ENCODE measurements around the gene NAT9.

Gene NAT9

GRCh38 chr17:74815550-74816370 lies 39.6 kb upstream of the NAT9 start:
- Histone ChIP-seq H3K4me1 (ENCODE audit: control insufficient read depth in 1 of 2, insufficient read depth in 2 of 2, low read length in 2 of 2) (no peaks in the 10 kb centered on the region), H3K9ac (ENCODE audit: low read depth in 1 of 2, low read length in 2 of 2) (no peak overlapping the region), H3K27ac (ENCODE audit: low read depth, low read length) (no peak overlapping the region), H3K9me3 (ENCODE audit: control insufficient read depth in 1 of 2, low read length in 2 of 2) (no peaks in the 10 kb centered on the region), H3K36me3 (ENCODE audit: control insufficient read depth in 1 of 2, insufficient read depth in 2 of 2, low read length in 2 of 2) (peaks cover 14 to 15% of the 10 kb centered on the region in 2 donors), H3K27me3 (ENCODE audit: control insufficient read depth in 1 of 2, insufficient read depth in 2 of 2, low read length in 2 of 2) (no peaks in the 10 kb centered on the region), H3K4me3 (ENCODE audit: low read depth in 1 of 2, low read length in 2 of 2) (no peak overlapping the region)

- H3K27me3 ChIP-seq (ENCODE audit: control insufficient read depth in 1 of 2, insufficient read depth in 2 of 2, low read length in 2 of 2) = no peaks in the 10 kb centered on the region
- no peaks in the 10 kb centered on the region for H3K4me1 ChIP-seq (ENCODE audit: control insufficient read depth in 1 of 2, insufficient read depth in 2 of 2, low read length in 2 of 2)
- H3K4me3 ChIP-seq (ENCODE audit: low read depth in 1 of 2, low read length in 2 of 2) = no peak overlapping the region
- peaks cover 8 to 10% of the 10 kb centered on the region in 2 donors for H3K36me3 ChIP-seq (ENCODE audit: control insufficient read depth in 1 of 2, insufficient read depth in 2 of 2, low read length in 2 of 2)
- H3K9ac ChIP-seq (ENCODE audit: low read depth in 1 of 2, low read length in 2 of 2) = no peak overlapping the region
- H3K27ac ChIP-seq (ENCODE audit: low read depth, low read length) = no peak overlapping the region
- H3K9me3 ChIP-seq (ENCODE audit: control insufficient read depth in 1 of 2, low read length in 2 of 2) = no peaks in the 10 kb centered on the region
These were observed 38.9 kb upstream of the NAT9 start for GRCh38 chr17:74815067-74815466.

GRCh38 chr17:74814453-74814852 lies 38.3 kb upstream of the NAT9 start:
- peaks cover 3 to 4% of the 10 kb centered on the region in 2 donors for H3K36me3 ChIP-seq (ENCODE audit: control insufficient read depth in 1 of 2, insufficient read depth in 2 of 2, low read length in 2 of 2)
- no peaks in the 10 kb centered on the region for H3K27me3 ChIP-seq (ENCODE audit: control insufficient read depth in 1 of 2, insufficient read depth in 2 of 2, low read length in 2 of 2)
- H3K9ac ChIP-seq (ENCODE audit: low read depth in 1 of 2, low read length in 2 of 2) = no peak overlapping the region
- H3K4me3 ChIP-seq (ENCODE audit: low read depth in 1 of 2, low read length in 2 of 2) = no peak overlapping the region
- no peaks in the 10 kb centered on the region for H3K4me1 ChIP-seq (ENCODE audit: control insufficient read depth in 1 of 2, insufficient read depth in 2 of 2, low read length in 2 of 2)
- no peaks in the 10 kb centered on the region for H3K9me3 ChIP-seq (ENCODE audit: control insufficient read depth in 1 of 2, low read length in 2 of 2)
- no peak overlapping the region for H3K27ac ChIP-seq (ENCODE audit: low read depth, low read length)

GRCh38 chr17:74812109-74813009 lies 36.2 kb upstream of the NAT9 start:
- Histone ChIP-seq H3K4me3 (ENCODE audit: low read depth in 1 of 2, low read length in 2 of 2) (no peak overlapping the region), H3K27me3 (ENCODE audit: control insufficient read depth in 1 of 2, insufficient read depth in 2 of 2, low read length in 2 of 2) (no peaks in the 10 kb centered on the region), H3K36me3 (ENCODE audit: control insufficient read depth in 1 of 2, insufficient read depth in 2 of 2, low read length in 2 of 2) (peaks cover 0 to 6% of the 10 kb centered on the region in 2 donors), H3K4me1 (ENCODE audit: control insufficient read depth in 1 of 2, insufficient read depth in 2 of 2, low read length in 2 of 2) (no peaks in the 10 kb centered on the region), H3K9me3 (ENCODE audit: control insufficient read depth in 1 of 2, low read length in 2 of 2) (no peaks in the 10 kb centered on the region), H3K9ac (ENCODE audit: low read depth in 1 of 2, low read length in 2 of 2) (no peak overlapping the region), H3K27ac (ENCODE audit: low read depth, low read length) (no peak overlapping the region)

- Histone ChIP-seq H3K9ac (ENCODE audit: low read depth in 1 of 2, low read length in 2 of 2) (no peak overlapping the region), H3K4me1 (ENCODE audit: control insufficient read depth in 1 of 2, insufficient read depth in 2 of 2, low read length in 2 of 2) (no peaks in the 10 kb centered on the region), H3K27me3 (ENCODE audit: control insufficient read depth in 1 of 2, insufficient read depth in 2 of 2, low read length in 2 of 2) (no peaks in the 10 kb centered on the region), H3K9me3 (ENCODE audit: control insufficient read depth in 1 of 2, low read length in 2 of 2) (no peaks in the 10 kb centered on the region), H3K27ac (ENCODE audit: low read depth, low read length) (no peak overlapping the region), H3K4me3 (ENCODE audit: low read depth in 1 of 2, low read length in 2 of 2) (no peak overlapping the region), H3K36me3 (ENCODE audit: control insufficient read depth in 1 of 2, insufficient read depth in 2 of 2, low read length in 2 of 2) (peaks cover 0 to 6% of the 10 kb centered on the region in 2 donors)
These were observed 34.7 kb upstream of the NAT9 start for GRCh38 chr17:74810699-74811485.

DNA sequence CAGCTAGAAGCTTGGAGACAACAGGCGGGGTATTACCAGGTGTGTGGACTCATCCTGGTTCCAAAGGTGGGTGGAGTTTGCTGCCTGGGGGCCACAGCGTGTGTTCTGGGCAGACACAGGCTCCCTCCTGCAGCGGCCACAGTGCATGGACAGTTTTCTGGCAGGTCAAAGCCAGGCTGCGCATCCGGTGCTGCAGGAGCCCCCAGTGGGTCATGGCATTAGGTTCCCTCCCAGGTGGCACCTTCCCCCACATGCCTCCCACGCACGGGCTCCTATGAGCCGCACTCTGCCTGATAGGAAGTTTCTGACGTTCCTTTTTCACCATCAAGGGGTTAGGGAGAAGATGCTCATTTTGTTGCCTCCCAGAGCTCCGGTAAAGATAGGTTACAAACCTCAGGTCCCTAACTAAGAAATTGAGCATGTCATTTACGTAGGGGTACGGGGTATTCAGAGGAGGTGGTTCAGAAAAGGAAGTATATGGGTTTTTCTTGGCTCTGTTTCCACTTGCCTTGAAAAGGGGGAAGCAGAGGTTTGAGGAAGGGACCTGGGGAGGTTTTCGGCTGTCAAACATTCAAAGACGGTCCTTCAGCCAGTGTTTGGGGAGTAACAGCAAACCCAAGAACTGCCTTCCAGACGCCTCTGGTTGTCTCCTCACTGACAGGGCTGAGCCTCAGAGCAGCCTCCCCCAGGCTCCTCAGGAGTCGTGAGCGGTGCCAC lies 32.7 kb upstream of the NAT9 start:
- Histone ChIP-seq H3K9ac (ENCODE audit: low read depth in 1 of 2, low read length in 2 of 2) (no peak overlapping the region), H3K4me1 (ENCODE audit: control insufficient read depth in 1 of 2, insufficient read depth in 2 of 2, low read length in 2 of 2) (no peaks in the 10 kb centered on the region), H3K27me3 (ENCODE audit: control insufficient read depth in 1 of 2, insufficient read depth in 2 of 2, low read length in 2 of 2) (no peaks in the 10 kb centered on the region), H3K36me3 (ENCODE audit: control insufficient read depth in 1 of 2, insufficient read depth in 2 of 2, low read length in 2 of 2) (peaks cover 4 to 13% of the 10 kb centered on the region in 2 donors), H3K4me3 (ENCODE audit: low read depth in 1 of 2, low read length in 2 of 2) (no peak overlapping the region), H3K9me3 (ENCODE audit: control insufficient read depth in 1 of 2, low read length in 2 of 2) (no peaks in the 10 kb centered on the region), H3K27ac (ENCODE audit: low read depth, low read length) (no peak overlapping the region)

- H3K27ac ChIP-seq (ENCODE audit: low read depth, low read length) = no peak overlapping the region
- no peaks in the 10 kb centered on the region for H3K4me1 ChIP-seq (ENCODE audit: control insufficient read depth in 1 of 2, insufficient read depth in 2 of 2, low read length in 2 of 2)
- H3K4me3 ChIP-seq (ENCODE audit: low read depth in 1 of 2, low read length in 2 of 2) = no peak overlapping the region
- H3K36me3 ChIP-seq (ENCODE audit: control insufficient read depth in 1 of 2, insufficient read depth in 2 of 2, low read length in 2 of 2) = peaks cover 4 to 14% of the 10 kb centered on the region in 2 donors
- no peaks in the 10 kb centered on the region for H3K27me3 ChIP-seq (ENCODE audit: control insufficient read depth in 1 of 2, insufficient read depth in 2 of 2, low read length in 2 of 2)
- H3K9me3 ChIP-seq (ENCODE audit: control insufficient read depth in 1 of 2, low read length in 2 of 2) = no peaks in the 10 kb centered on the region
- H3K9ac ChIP-seq (ENCODE audit: low read depth in 1 of 2, low read length in 2 of 2) = no peak overlapping the region
These were observed 31.8 kb upstream of the NAT9 start for GRCh38 chr17:74807925-74808324.

GRCh38 chr17:74807441-74807840 lies 31.3 kb upstream of the NAT9 start:
- Histone ChIP-seq H3K27ac (ENCODE audit: low read depth, low read length) (no peak overlapping the region), H3K36me3 (ENCODE audit: control insufficient read depth in 1 of 2, insufficient read depth in 2 of 2, low read length in 2 of 2) (peaks cover 4 to 14% of the 10 kb centered on the region in 2 donors)

GRCh38 chr17:74806334-74806733 lies 30.2 kb upstream of the NAT9 start:
- Histone ChIP-seq H3K4me1 (ENCODE audit: control insufficient read depth in 1 of 2, insufficient read depth in 2 of 2, low read length in 2 of 2) (no peaks in the 10 kb centered on the region), H3K4me3 (ENCODE audit: low read depth in 1 of 2, low read length in 2 of 2) (no peak overlapping the region), H3K36me3 (ENCODE audit: control insufficient read depth in 1 of 2, insufficient read depth in 2 of 2, low read length in 2 of 2) (peaks cover 6 to 14% of the 10 kb centered on the region in 2 donors), H3K27ac (ENCODE audit: low read depth, low read length) (no peak overlapping the region), H3K27me3 (ENCODE audit: control insufficient read depth in 1 of 2, insufficient read depth in 2 of 2, low read length in 2 of 2) (no peaks in the 10 kb centered on the region), H3K9me3 (ENCODE audit: control insufficient read depth in 1 of 2, low read length in 2 of 2) (no peaks in the 10 kb centered on the region), H3K9ac (ENCODE audit: low read depth in 1 of 2, low read length in 2 of 2) (no peak overlapping the region)

More at GRCh38 chr17:74807441-74807840, 31.3 kb upstream of the NAT9 start:
- Histone ChIP-seq H3K27me3 (ENCODE audit: control insufficient read depth in 1 of 2, insufficient read depth in 2 of 2, low read length in 2 of 2) (no peaks in the 10 kb centered on the region), H3K4me1 (ENCODE audit: control insufficient read depth in 1 of 2, insufficient read depth in 2 of 2, low read length in 2 of 2) (no peaks in the 10 kb centered on the region), H3K9ac (ENCODE audit: low read depth in 1 of 2, low read length in 2 of 2) (no peak overlapping the region), H3K4me3 (ENCODE audit: low read depth in 1 of 2, low read length in 2 of 2) (no peak overlapping the region), H3K9me3 (ENCODE audit: control insufficient read depth in 1 of 2, low read length in 2 of 2) (no peaks in the 10 kb centered on the region)
